ENCODE data around the gene TFPT. TPM values are rescaled to one million over a fixed set of nuclear protein-coding genes. Genes with fewer than 3 reads are reported as not detected.

TFPT gene
- total and polyA plus RNA-seq, 2 donors (not counting 1 experiment from before 2014, with no cell fraction given), result 9.0 to 19.2 TPM

DNA sequence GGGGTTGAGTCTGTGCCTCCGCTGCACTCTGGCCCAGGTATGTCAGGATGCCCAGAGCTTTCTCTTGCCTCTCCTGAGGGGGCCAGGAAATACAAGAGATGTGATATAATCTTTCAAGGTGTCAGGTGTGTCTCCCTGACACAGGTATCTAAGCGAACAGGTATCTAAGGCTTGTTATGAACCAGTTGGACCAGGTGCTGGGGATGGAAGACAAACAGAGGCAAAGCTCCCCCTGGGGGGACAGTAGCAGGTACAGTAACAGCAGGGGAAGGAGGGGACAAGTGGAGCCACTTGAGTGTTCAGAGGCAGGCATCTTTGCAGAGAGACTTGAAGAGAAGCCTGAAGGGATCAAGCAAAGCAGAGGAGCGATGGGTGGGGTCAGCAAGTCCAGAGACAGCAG, 41.5 kb upstream of the TFPT start:
- no peaks in the 10 kb centered on the region for H4K20me1 ChIP-seq (ENCODE audit: control insufficient read depth, extremely low read depth, insufficient read depth, low read length)
- peaks cover 37% of the 10 kb centered on the region for H3K36me3 ChIP-seq (ENCODE audit: control insufficient read depth, insufficient read depth, low read length)
- peaks cover 8% of the 10 kb centered on the region for H3K79me2 ChIP-seq (ENCODE audit: control insufficient read depth, insufficient read depth, low read length)
- TF ChIP-seq EZH2 (IDR thresholded peaks at IDR 0.05; ENCODE audit: low read length, missing control alignments), result no peak
- TF ChIP-seq, protein P1, sequence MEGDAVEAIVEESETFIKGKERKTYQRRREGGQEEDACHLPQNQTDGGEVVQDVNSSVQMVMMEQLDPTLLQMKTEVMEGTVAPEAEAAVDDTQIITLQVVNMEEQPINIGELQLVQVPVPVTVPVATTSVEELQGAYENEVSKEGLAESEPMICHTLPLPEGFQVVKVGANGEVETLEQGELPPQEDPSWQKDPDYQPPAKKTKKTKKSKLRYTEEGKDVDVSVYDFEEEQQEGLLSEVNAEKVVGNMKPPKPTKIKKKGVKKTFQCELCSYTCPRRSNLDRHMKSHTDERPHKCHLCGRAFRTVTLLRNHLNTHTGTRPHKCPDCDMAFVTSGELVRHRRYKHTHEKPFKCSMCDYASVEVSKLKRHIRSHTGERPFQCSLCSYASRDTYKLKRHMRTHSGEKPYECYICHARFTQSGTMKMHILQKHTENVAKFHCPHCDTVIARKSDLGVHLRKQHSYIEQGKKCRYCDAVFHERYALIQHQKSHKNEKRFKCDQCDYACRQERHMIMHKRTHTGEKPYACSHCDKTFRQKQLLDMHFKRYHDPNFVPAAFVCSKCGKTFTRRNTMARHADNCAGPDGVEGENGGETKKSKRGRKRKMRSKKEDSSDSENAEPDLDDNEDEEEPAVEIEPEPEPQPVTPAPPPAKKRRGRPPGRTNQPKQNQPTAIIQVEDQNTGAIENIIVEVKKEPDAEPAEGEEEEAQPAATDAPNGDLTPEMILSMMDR (conservative IDR thresholded peaks at IDR 0.05 in 1 of 2, IDR thresholded peaks at IDR 0.05 in 1 of 2; ENCODE audit: low read depth in 1 of 2, low read length in 2 of 2), result no peak
- no peak overlapping the region for H3K4me2 ChIP-seq (ENCODE audit: extremely low read depth, insufficient read depth, low read length)
- DNase-seq (ENCODE audit: low read depth in 2 of 2), result no peak
- H3K4me3 ChIP-seq (replicated peaks in 1 of 4; ENCODE audit: control extremely low read depth in 1 of 4, insufficient read depth in 1 of 4, low read depth in 3 of 4, low read length in 4 of 4), result no peak overlapping the region
- H3K4me1 ChIP-seq (ENCODE audit: control insufficient read depth, extremely low read depth, insufficient read depth, low read length), result peaks cover 22% of the 10 kb centered on the region
- no peak overlapping the region for H2AFZ ChIP-seq (ENCODE audit: low read length)
- H3K9ac ChIP-seq (ENCODE audit: insufficient read depth, low read length), result no peak overlapping the region
- H3K27me3 ChIP-seq (ENCODE audit: control insufficient read depth, insufficient read depth, low read length), result no peaks in the 10 kb centered on the region
- no peak overlapping the region for H3K27ac ChIP-seq (ENCODE audit: insufficient read depth, low read length)
- no peaks in the 10 kb centered on the region for H3K9me3 ChIP-seq (ENCODE audit: control insufficient read depth, insufficient read depth, low read depth, low read length)

DNA sequence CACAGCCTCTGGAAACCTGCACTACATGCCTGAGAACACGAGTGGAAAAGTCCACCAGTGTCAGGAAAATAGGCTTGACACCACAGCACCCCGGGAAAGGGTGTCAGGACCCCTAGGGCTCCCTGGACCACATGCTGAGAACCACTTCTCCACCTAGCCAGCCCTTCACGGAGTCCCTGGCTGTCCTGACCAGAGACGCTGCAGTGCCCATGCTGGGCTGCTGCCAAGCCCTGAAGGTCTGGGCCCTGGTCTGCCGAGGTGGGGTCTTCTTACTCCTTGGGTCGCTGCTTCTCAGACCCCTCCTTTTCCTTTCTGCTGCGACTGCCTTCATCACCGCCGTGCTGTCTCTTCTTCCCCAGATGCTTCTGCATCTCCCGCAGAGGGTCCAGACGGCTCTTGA, 41.0 kb upstream of the TFPT start:
- Histone ChIP-seq H3K36me3 (ENCODE audit: control insufficient read depth, insufficient read depth, low read length) (peaks cover 40% of the 10 kb centered on the region), H2AFZ (ENCODE audit: low read length) (no peak overlapping the region), H3K9ac (ENCODE audit: insufficient read depth, low read length) (no peak overlapping the region), H3K4me1 (ENCODE audit: control insufficient read depth, extremely low read depth, insufficient read depth, low read length) (peaks cover 22% of the 10 kb centered on the region), H3K9me3 (ENCODE audit: control insufficient read depth, insufficient read depth, low read depth, low read length) (no peaks in the 10 kb centered on the region), H3K27ac (ENCODE audit: insufficient read depth, low read length) (no peak overlapping the region), H3K4me2 (ENCODE audit: extremely low read depth, insufficient read depth, low read length) (no peak overlapping the region), H3K4me3 (replicated peaks in 1 of 4; ENCODE audit: control extremely low read depth in 1 of 4, insufficient read depth in 1 of 4, low read depth in 3 of 4, low read length in 4 of 4) (no peak overlapping the region), H4K20me1 (ENCODE audit: control insufficient read depth, extremely low read depth, insufficient read depth, low read length) (no peaks in the 10 kb centered on the region), H3K27me3 (ENCODE audit: control insufficient read depth, insufficient read depth, low read length) (no peaks in the 10 kb centered on the region), H3K79me2 (ENCODE audit: control insufficient read depth, insufficient read depth, low read length) (peaks cover 8% of the 10 kb centered on the region)
- no peak for DNase-seq (ENCODE audit: low read depth in 2 of 2)
- TF ChIP-seq EZH2 (IDR thresholded peaks at IDR 0.05; ENCODE audit: low read length, missing control alignments), result no peak
- TF ChIP-seq, protein P1 (conservative IDR thresholded peaks at IDR 0.05 in 1 of 2, IDR thresholded peaks at IDR 0.05 in 1 of 2; ENCODE audit: low read depth in 1 of 2, low read length in 2 of 2), result no peak

DNA sequence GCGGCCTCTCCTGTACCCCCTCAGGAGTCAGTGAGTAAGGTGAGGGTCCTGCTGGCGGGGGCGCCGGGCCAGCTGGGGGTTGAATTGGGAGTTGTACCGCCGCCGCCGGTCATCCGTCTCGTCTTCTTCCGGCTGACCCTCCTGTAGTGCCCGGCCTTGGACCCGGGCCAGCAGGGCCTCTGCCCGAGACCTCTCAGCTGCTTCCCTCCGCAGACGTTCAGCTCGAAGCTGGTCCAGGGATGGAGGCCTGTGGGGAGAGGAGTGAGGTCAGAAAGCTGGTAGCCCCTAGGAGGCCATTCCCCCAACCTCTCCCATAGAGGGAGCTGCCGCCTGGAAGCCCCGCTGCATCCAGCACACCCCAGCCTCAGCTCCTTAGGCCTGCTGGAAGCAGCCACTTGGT, 40.2 kb upstream of the TFPT start:
- Histone ChIP-seq H3K4me1 (ENCODE audit: control insufficient read depth, extremely low read depth, insufficient read depth, low read length) (peaks cover 22% of the 10 kb centered on the region), H3K9ac (ENCODE audit: insufficient read depth, low read length) (no peak overlapping the region), H2AFZ (ENCODE audit: low read length) (no peak overlapping the region), H4K20me1 (ENCODE audit: control insufficient read depth, extremely low read depth, insufficient read depth, low read length) (no peaks in the 10 kb centered on the region), H3K27me3 (ENCODE audit: control insufficient read depth, insufficient read depth, low read length) (no peaks in the 10 kb centered on the region), H3K27ac (ENCODE audit: insufficient read depth, low read length) (no peak overlapping the region), H3K79me2 (ENCODE audit: control insufficient read depth, insufficient read depth, low read length) (peaks cover 8% of the 10 kb centered on the region), H3K4me3 (replicated peaks in 1 of 4; ENCODE audit: control extremely low read depth in 1 of 4, insufficient read depth in 1 of 4, low read depth in 3 of 4, low read length in 4 of 4) (no peak overlapping the region), H3K9me3 (ENCODE audit: control insufficient read depth, insufficient read depth, low read depth, low read length) (no peaks in the 10 kb centered on the region), H3K36me3 (ENCODE audit: control insufficient read depth, insufficient read depth, low read length) (peaks cover 43% of the 10 kb centered on the region), H3K4me2 (ENCODE audit: extremely low read depth, insufficient read depth, low read length) (no peak overlapping the region)
- DNase-seq (ENCODE audit: low read depth in 2 of 2), result no peak
- TF ChIP-seq EZH2 (IDR thresholded peaks at IDR 0.05; ENCODE audit: low read length, missing control alignments), result no peak
- TF ChIP-seq, protein P1 (conservative IDR thresholded peaks at IDR 0.05 in 1 of 2, IDR thresholded peaks at IDR 0.05 in 1 of 2; ENCODE audit: low read depth in 1 of 2, low read length in 2 of 2), result no peak
